Measurements from ENCODE around the gene DNM1L.

DNM1L gene

GRCh38 chr12:32702473-32702872, 23.4 kb downstream of the DNM1L start:
- H3K27ac ChIP-seq: no peak overlapping the region
- DNase-seq (ENCODE audit: low spot score): no peak
- no peak for TF ChIP-seq CTCF (conservative IDR thresholded peaks at IDR 0.05; ENCODE audit: low read depth)
- ChIA-PET CTCF (no interaction called here), POLR2A (ENCODE audit: low non-redundant PET) (no interaction called here)

GRCh38 chr12:32702946-32703345, 23.8 kb downstream of the DNM1L start:
- H3K27ac ChIP-seq: no peak overlapping the region
- POLR2A ChIA-PET (ENCODE audit: low non-redundant PET): no interaction called here
- no peak for DNase-seq (ENCODE audit: low spot score)
- CTCF ChIA-PET: interaction anchor here (1.0 kb wide), 1 partner anchor 337 kb away, joined by 3 read pairs; no protein-coding TSS in a partner anchor
- TF ChIP-seq CTCF (conservative IDR thresholded peaks at IDR 0.05; ENCODE audit: low read depth): no peak

GRCh38 chr12:32705783-32706182, 26.7 kb downstream of the DNM1L start:
- no peak for TF ChIP-seq CTCF (conservative IDR thresholded peaks at IDR 0.05; ENCODE audit: low read depth)
- ChIA-PET CTCF (interaction anchor here (0.6 kb wide), 2 partner anchors 11 to 884 kb away, joined by 3 read pairs; no protein-coding TSS in a partner anchor), POLR2A (ENCODE audit: low non-redundant PET) (no interaction called here)
- no peak for DNase-seq (ENCODE audit: low spot score)
- no peak overlapping the region for H3K27ac ChIP-seq

- no peak for DNase-seq (ENCODE audit: low spot score)
These were observed 27.4 kb downstream of the DNM1L start for GRCh38 chr12:32706335-32707024.

GRCh38 chr12:32708926-32709325, 29.8 kb downstream of the DNM1L start:
- CTCF ChIA-PET: no interaction called here
- DNase-seq (ENCODE audit: low spot score): no peak
- no peak for TF ChIP-seq CTCF (conservative IDR thresholded peaks at IDR 0.05; ENCODE audit: low read depth)
- H3K27ac ChIP-seq: no peak overlapping the region
- POLR2A ChIA-PET (ENCODE audit: low non-redundant PET): no interaction called here

More at GRCh38 chr12:32706335-32707024, 27.4 kb downstream of the DNM1L start:
- CTCF ChIA-PET: interaction anchor here (0.6 kb wide), 2 partner anchors 885 to 1008 kb away, joined by 3 read pairs; no protein-coding TSS in a partner anchor
- TF ChIP-seq CTCF (conservative IDR thresholded peaks at IDR 0.05; ENCODE audit: low read depth): no peak
- no peak overlapping the region for H3K27ac ChIP-seq
- POLR2A ChIA-PET (ENCODE audit: low non-redundant PET): no interaction called here

GRCh38 chr12:32714772-32715171, 35.7 kb downstream of the DNM1L start:
- DNase-seq (ENCODE audit: low spot score): no peak
- POLR2A ChIA-PET (ENCODE audit: low non-redundant PET): no interaction called here
- no peak overlapping the region for H3K27ac ChIP-seq
- CTCF ChIA-PET: no interaction called here
- TF ChIP-seq CTCF (conservative IDR thresholded peaks at IDR 0.05; ENCODE audit: low read depth): no peak

Data from RWPE1 (cell line).